ENCODE data around the gene MCCD1.

The MCCD1 gene

GRCh38 chr6:31513456-31514165 is 15.2 kb upstream of the MCCD1 start:
- DNase-seq (ENCODE audit: low spot score) = no peak

- DNase-seq (ENCODE audit: low spot score) = no peak
These were observed 6.9 kb upstream of the MCCD1 start for GRCh38 chr6:31521835-31522234.

DNA sequence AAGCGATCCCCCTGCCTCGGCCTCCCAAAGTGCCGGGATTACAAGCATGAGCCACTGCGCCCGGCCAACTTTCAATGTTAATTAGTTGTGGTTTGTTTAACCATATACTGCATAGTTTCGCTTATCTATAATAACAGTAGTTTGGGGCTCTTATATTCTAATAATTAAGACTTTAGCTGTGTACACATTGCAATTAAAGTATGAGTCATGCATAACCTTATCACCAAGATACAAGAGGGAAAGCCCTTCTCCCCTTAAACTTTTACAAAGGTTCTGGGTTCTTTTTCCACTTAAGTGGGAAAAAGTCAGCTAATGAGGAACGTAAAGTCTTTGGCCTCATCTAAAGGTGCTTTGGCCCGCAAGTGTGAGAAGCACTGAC is 3.2 kb upstream of the MCCD1 start:
- DNase-seq (ENCODE audit: low spot score) = no peak

DNA sequence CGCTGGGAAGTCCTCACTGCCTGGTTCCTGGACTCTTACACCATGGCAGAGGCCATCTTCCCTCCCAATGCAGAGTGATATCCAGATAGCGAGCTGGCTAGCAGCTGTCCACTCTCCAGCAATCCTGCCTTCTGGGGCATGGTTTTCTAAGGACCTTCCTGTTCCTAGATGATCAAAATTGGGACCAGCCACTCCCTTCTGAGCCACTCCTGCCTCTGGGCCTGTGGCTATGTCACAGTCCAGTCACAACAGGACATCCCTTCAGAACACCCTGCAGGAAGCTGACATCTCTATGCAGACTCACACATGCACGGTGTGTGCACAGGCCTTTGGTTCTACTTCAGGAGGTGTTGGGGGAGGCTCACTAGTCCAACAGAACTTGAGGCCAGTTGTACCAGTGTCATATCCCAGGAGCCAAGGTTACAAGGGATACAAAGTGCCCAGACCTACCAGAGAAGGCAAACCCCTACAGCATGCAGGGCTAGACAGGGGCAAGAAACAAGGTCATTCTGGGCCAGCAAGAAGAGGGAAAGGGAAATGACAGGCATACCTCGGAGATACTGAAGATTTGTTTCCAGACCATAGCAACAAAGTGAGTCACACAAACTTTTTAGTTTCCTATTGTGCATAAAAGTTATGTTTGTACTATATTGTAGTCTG is 2.7 kb upstream of the MCCD1 start:
- DNase-seq (ENCODE audit: low spot score) = no peak

GRCh38 chr6:31528307-31528777 is 420 bp upstream of the MCCD1 start:
- DNase-seq (ENCODE audit: low spot score) = no peak

DNA sequence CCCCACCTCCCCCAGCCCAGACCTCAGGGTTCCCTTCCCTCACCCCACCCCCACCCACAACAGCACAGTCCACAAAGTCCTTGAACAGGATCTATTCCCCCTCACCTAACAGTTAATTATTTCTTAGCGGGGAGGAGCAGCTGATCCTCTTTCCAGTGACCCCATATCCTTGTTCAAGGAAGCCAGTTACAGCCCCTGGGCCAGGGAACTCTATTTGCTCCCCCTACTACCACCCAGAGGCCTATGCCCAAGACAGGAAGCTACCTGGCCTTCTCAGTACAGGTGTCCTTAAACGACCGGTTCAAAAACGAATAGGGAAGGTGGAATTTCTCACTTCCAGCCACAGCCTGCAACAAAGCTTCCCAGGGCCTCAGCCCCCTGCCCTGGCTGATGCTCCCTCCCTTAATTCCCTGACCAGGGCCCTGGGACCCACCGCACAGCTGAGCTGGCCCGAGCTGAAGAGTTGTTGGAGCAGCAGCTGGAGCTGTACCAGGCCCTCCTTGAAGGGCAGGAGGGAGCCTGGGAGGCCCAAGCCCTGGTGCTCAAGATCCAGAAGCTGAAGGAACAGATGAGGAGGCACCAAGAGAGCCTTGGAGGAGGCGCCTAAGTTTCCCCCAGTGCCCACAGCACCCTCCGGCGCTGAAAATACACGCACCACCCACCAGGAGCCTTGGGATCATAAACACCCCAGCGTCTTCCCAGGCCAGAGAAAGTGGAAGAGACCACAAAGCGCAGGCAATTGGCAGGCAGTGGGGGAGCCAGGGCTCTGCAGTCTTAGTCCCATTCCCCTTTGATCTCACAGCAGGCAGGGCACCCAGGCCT is 778 bp downstream of the MCCD1 start:
- no peak for DNase-seq (ENCODE audit: low spot score)

DNA sequence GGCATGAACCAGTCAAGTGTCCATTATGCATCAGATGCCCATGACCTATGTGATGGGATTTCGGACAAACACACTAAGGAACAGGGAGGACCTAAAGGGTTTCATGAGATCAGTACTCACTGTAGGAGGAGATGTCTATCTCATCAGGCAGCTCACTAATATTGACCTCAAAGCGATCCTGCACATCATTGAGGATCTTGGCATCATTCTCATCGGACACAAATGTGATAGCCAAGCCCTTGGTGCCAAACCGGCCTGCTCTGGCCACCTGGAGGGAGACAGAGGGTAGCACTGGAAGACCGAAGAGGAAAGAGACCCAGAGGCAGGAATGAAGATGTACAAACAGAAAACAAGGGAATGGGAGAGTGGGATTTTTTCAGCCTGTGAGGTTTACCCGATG is 1.9 kb downstream of the MCCD1 start:
- DNase-seq (ENCODE audit: low spot score) = no peak

DNA sequence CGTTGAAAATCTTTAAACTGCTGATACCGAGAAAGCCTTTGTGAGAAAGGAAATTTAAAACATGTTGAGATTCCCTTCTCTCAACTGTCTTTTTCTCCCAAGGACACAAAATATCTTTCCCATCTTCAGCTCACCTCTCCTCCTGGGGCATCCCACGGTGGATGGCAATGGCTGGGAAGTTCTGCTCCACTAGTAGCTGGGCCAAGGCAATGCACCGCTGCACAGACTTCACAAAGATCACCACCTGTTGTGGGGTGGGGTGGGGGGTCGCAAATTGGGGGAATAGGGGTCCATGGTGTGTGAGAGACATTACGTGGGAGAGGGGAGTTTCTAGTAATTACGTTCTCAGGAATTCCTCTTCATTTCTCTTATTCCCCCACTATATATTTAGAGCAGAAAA is 2.4 kb downstream of the MCCD1 start:
- DNase-seq (ENCODE audit: low spot score) = no peak

GRCh38 chr6:31531771-31532643 is 3.2 kb downstream of the MCCD1 start:
- no peak for DNase-seq (ENCODE audit: low spot score)

GRCh38 chr6:31532644-31533454 is 4.1 kb downstream of the MCCD1 start:
- DNase-seq (ENCODE audit: low spot score) = no peak

GRCh38 chr6:31533455-31533841 is 4.7 kb downstream of the MCCD1 start:
- DNase-seq (ENCODE audit: low spot score) = no peak

- DNase-seq (ENCODE audit: low spot score) = no peak
These were observed 5.2 kb downstream of the MCCD1 start for GRCh38 chr6:31534011-31534410.

DNA sequence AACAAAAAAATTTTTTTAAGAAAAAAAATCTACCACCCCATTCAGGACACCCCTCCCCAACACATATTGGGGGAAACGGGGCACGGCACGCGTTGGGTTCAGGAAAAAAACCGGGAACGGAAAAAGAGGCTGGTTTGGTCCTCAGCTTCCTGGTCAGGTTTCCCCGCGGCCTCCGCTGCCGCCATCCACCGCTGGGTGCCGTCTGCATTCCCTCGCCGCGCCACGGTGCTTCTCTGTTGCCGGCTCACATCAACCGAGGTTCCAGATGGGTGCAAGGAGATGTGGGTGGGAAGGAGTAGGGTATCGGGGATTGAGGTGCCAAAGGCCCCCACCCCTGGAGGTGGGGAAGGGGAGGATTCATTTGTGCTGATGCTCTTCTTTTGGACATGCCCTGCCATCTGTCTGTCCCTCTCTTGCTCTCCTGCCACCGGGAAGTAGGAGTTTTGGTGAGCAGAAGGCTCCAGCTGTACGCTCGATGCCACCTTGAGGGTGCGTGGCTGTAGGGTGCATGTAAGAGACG is 5.8 kb downstream of the MCCD1 start:
- DNase-seq (ENCODE audit: low spot score) = no peak

GRCh38 chr6:31535538-31536324 is 7.0 kb downstream of the MCCD1 start:
- no peak for DNase-seq (ENCODE audit: low spot score)

DNA sequence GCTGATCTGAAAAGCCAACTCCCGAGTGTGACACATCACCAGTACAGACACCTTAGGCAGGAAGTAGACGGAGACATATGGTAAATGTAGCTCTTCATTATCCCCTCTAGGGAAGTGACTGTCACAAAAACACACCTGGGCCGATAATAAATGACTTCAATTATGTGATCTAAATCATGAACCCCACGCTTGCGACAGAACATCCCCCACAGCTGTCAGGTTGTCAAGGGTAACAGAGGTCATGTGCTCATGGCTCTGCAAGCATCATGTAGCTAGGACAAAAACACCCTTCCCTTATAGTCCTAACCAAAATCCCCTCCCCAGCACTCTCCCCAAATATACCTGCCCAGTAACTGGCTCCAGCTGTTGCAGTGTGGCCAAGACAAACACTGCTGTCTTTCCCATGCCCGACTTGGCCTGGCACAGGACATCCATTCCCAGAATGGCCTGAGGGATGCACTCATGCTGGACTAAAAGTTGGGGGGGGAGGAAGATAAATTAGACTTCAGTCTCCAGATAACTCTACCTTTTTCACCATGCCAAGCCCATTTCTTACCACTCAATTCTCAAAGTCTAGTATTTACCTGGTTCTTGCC is 10.1 kb downstream of the MCCD1 start:
- no peak for DNase-seq (ENCODE audit: low spot score)

DNA sequence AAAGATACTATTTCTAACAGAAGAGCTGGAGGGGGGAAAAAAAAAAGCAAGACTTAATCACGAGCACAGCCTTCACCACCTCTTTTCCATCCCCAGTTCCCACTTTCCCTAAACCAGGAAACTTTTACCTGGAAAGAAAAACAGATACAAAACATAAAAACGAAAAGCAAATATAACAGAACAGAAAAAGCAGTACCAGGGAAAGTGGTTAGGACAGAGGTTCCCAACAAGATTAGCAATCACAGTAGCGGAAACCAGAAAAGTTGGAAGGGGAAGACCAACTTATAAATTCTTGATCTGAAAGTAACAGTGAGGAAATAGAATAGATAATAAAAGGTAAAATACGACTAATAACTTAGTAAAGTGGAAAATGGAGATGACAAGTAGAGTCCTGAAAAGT is 11.9 kb downstream of the MCCD1 start:
- no peak for DNase-seq (ENCODE audit: low spot score)

- peak; percentile 39 for DNase-seq (ENCODE audit: low spot score)
These were observed 12.4 kb downstream of the MCCD1 start for GRCh38 chr6:31541059-31541657.

- peak; percentile 92 for DNase-seq (ENCODE audit: low spot score)
These were observed 13.1 kb downstream of the MCCD1 start, which contains the start of gene DDX39B for GRCh38 chr6:31541658-31542521. DDX39B (minus strand) TSS chr6:31542003; CDS start chr6:31540532, 1,471 bp downstream.

Measured in iPS-NIHi11 (cell line).